Duodenal mucosa (tissue), 2 donors: ENCODE data around the gene PIK3CG.
"Not testable (repeated sequence)": the region's sequence is repeated elsewhere in the genome, so short reads cannot be mapped to it uniquely, and the experiment has no call there.

Experiments
- H3K27ac ChIP-seq: one replicate; pipeline ENCODE4 v1.7.0; 2013; ENCODE audit warnings: low read depth, low read length
- H3K27me3 ChIP-seq, 2 donors: one replicate each; pipeline ENCODE4 v1.7.0; 2013; ENCODE audit warnings: low read length in 2 of 2, control low read depth in 1 of 2; ENCODE audit not compliant: insufficient read depth in 2 of 2, control insufficient read depth in 1 of 2
- H3K36me3 ChIP-seq, 2 donors: one replicate each; pipeline ENCODE4 v1.7.0; 2013; ENCODE audit warnings: low read length in 2 of 2, control low read depth in 1 of 2; ENCODE audit not compliant: insufficient read depth in 2 of 2, control insufficient read depth in 1 of 2
- H3K4me1 ChIP-seq, 2 donors: one replicate each; pipeline ENCODE4 v1.7.0; 2013; ENCODE audit warnings: low read length in 2 of 2, control low read depth in 1 of 2; ENCODE audit not compliant: insufficient read depth in 2 of 2, control insufficient read depth in 1 of 2
- H3K4me3 ChIP-seq, 2 donors: one replicate each; pipeline ENCODE4 v1.7.0; 2013; ENCODE audit warnings: low read length in 2 of 2, low read depth in 1 of 2
- H3K9ac ChIP-seq, 2 donors: one replicate each; pipeline ENCODE4 v1.7.0; 2013; ENCODE audit warnings: low read length in 2 of 2, low read depth in 1 of 2
- H3K9me3 ChIP-seq, 2 donors: one replicate each; pipeline ENCODE4 v1.7.0; 2013; ENCODE audit warnings: low read length in 2 of 2, control low read depth in 1 of 2; ENCODE audit not compliant: control insufficient read depth in 1 of 2

Gene PIK3CG

DNA sequence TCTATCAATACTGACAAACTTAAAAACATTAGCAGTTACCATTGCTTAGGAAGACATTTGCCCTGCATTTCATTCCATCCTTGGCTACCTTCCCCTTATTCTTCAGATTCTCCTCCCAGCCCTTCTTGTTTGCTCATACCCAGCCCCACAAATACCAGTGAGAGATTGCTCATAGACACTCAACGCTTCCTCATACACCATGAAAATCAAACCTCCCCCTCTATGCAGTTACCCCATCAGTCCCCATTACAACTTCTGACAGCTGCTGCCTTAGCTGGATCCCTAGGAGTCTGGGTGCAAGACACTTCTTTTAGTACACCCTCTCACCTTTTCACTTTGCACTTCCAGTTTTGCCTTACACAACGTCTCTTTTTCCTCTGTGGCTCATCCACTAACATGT lies 28.3 kb upstream of the PIK3CG start:
- Histone ChIP-seq H3K27me3 (no peaks in the 10 kb centered on the region), H3K9ac (no peak overlapping the region), H3K27ac (no peak overlapping the region), H3K4me1 (no peaks in the 10 kb centered on the region), H3K4me3 (no peak overlapping the region), H3K36me3 (no peaks in the 10 kb centered on the region), H3K9me3 (no peaks in the 10 kb centered on the region)

DNA sequence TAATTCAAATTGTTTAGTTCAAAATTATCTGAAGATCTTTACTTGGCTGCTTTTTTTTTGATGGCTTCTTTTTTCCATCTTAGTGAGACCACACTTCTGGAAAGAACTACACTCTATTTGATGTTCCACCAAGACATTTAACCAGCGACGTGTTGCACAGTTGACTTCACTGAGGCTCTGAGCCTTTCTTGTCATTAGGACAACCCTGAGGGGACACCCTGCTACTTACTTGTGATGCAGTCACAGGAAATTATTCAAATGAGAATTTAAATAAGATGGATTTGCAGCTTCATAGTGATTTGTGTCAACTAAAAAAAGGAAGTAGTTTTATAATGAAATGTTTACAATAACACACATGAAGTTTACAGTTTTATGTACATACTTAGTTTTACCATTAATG lies 25.6 kb upstream of the PIK3CG start:
- Histone ChIP-seq H3K9ac (no peak overlapping the region), H3K9me3 (no peaks in the 10 kb centered on the region), H3K36me3 (no peaks in the 10 kb centered on the region), H3K27ac (no peak overlapping the region), H3K4me1 (no peaks in the 10 kb centered on the region), H3K4me3 (no peak overlapping the region), H3K27me3 (no peaks in the 10 kb centered on the region)

DNA sequence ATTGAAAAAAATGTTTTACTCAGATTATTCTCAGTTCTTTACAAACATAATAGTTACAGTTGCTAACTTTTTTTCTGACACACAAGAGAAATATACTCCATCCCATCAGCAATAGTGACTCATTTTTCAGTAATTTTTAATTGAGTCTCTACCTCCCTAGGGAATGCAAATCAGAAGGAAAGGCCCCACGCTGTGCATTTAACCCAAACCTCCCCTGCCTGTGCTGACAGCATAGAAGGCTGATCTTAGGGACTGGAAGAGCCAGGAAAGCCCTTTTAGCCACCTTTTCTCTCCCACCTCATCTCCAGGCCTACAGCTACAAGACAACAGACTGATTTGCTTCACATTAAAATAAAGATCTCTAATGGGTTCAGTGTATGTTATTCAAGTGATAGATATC lies 24.7 kb upstream of the PIK3CG start:
- Histone ChIP-seq H3K9ac (no peak overlapping the region), H3K9me3 (no peaks in the 10 kb centered on the region), H3K4me3 (no peak overlapping the region), H3K27me3 (peaks cover 0 to 2% of the 10 kb centered on the region in 2 donors), H3K36me3 (no peaks in the 10 kb centered on the region), H3K27ac (no peak overlapping the region), H3K4me1 (no peaks in the 10 kb centered on the region)

DNA sequence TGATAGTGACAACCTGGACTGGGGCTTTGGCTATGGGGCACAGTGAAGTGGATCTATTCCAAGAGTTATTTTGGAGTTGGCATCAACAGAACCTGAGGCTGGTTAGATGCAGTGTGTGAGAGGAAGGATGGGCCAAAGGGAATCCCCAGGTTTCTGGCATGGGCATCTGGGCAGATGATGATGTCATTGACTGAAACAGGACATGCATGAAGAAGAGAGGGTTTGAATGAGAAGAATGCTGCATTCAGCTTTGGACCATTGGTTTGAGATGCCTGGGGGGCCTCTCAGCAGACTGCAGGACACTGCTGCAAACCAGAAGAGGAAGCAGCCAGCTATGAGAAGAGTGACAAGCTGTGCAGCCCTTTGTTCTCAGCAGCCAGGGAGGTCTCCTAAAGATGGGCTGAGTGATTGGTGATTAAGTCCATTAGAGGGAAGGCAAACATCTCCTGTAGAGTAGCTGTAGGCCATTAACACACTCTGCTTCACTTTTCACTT lies 23.1 kb upstream of the PIK3CG start:
- H3K27ac ChIP-seq, result no peak overlapping the region
- no peaks in the 10 kb centered on the region for H3K4me1 ChIP-seq
- H3K9me3 ChIP-seq, result no peaks in the 10 kb centered on the region
- peaks cover 0 to 2% of the 10 kb centered on the region in 2 donors for H3K27me3 ChIP-seq
- no peak overlapping the region for H3K9ac ChIP-seq
- H3K4me3 ChIP-seq, result no peak overlapping the region
- H3K36me3 ChIP-seq, result no peaks in the 10 kb centered on the region

DNA sequence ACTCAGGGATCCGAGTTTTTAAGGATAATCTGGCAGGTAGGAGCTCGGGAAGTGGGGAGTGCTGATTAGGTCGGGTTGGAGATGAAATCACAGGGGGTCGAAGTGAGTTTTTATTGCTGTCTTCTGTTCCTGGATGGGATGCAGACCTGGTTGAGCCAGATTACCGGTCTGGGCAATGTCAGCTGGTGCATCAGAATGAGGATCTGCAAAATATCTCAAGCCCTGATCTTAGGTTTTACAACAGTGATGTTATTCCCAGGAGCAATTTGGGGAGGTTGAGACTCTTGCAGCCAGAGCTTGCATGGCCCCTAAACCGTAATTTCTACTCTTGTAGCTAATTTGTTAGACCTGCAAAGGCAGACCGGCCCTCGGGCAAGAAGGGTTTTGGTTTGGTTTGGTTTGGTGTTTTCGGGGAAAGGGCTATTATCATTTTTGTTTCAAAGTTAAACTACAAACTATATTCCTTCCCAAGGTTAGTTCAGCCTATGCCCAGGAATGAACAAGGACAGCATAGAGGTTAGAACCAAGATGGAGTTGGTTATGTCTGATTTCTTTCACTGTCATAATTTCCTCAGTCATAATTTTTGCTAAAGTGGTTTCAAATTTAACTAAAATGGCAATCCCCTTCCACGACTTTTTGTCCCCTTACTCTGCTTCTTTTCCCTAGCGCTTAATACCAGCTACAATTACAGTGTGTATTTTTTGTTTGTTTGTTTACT lies 20.6 kb upstream of the PIK3CG start:
- Histone ChIP-seq H3K4me3 (no peak overlapping the region), H3K36me3 (no peaks in the 10 kb centered on the region), H3K9ac (no peak overlapping the region)

DNA sequence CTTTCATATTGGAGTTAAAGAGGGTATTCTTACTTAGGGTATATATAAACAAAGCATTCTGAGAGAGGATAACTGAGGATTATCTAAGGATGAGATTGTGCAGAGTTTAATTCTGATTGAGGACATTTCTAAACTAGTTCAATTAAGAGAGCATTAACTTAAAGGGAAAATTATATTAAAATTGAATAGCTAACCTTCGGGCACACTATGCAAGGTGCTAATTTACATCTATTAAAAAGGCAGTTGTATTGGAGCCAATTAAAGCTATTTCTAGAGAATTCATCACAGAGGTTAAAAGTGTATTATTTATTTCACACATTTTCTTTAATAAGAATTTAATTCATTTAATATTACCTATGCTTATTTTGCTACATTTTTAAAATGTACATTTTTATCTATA lies 17.0 kb upstream of the PIK3CG start:
- H3K9ac ChIP-seq, result no peak overlapping the region
- no peaks in the 10 kb centered on the region for H3K9me3 ChIP-seq
- H3K27ac ChIP-seq, result no peak overlapping the region
- no peaks in the 10 kb centered on the region for H3K36me3 ChIP-seq
- H3K4me1 ChIP-seq, result no peaks in the 10 kb centered on the region
- no peak overlapping the region for H3K4me3 ChIP-seq
- peaks cover 0 to 2% of the 10 kb centered on the region in 2 donors for H3K27me3 ChIP-seq

More for the DNA sequence above, 20.6 kb upstream of the PIK3CG start:
- Histone ChIP-seq H3K9me3 (no peaks in the 10 kb centered on the region), H3K27ac (no peak overlapping the region), H3K27me3 (peaks cover 0 to 2% of the 10 kb centered on the region in 2 donors), H3K4me1 (no peaks in the 10 kb centered on the region)

DNA sequence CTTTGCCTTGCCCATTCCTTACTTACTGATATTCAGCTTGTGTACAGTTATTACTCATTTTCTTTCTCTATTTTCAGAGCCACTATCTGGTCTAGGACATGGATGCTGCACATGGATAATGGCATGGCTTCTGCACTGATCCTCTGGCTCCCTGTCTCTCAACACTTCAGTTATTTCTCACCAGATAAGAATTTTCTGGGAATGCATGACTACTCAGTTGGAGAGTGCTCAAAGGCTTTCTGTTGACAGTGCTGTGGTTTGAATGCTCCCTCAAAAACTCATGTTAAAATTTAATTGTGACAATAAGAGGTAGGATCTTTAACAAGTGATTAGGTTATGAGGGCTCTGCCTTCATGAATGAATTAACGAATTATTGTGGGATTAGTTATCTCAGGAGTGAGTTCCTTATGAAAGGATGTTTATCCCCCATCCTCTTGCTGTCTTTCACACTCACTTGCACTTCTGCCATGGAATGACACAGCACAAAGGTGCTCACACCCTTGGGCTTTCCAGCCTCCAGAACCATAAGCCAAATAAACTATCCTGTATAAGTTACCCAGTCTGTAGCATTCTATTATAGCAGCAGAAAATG lies 16.1 kb upstream of the PIK3CG start:
- Histone ChIP-seq H3K36me3 (no peaks in the 10 kb centered on the region), H3K27ac (no peak overlapping the region), H3K9me3 (no peaks in the 10 kb centered on the region), H3K9ac (no peak overlapping the region), H3K4me1 (no peaks in the 10 kb centered on the region), H3K27me3 (peaks cover 0 to 2% of the 10 kb centered on the region in 2 donors), H3K4me3 (no peak overlapping the region)

DNA sequence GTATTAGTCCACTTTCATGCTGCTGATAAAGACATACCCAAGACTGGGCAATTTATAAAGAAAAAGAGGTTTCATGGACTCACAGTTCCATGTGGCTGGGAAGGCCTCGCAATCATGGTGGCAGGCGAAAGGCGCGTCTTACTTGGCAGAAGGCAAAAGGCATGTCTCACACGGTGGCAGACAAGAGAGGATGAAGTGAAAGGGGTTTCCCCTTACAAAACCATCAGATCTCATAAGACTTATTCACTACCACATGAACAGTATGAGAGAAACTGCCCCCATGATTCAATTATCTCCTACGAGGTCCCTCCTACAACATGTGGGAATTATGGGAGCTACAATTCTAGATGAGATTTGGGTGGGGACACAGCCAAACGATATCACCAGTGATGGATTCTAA lies 13.4 kb upstream of the PIK3CG start:
- not testable (repeated sequence) for H3K27ac ChIP-seq

DNA sequence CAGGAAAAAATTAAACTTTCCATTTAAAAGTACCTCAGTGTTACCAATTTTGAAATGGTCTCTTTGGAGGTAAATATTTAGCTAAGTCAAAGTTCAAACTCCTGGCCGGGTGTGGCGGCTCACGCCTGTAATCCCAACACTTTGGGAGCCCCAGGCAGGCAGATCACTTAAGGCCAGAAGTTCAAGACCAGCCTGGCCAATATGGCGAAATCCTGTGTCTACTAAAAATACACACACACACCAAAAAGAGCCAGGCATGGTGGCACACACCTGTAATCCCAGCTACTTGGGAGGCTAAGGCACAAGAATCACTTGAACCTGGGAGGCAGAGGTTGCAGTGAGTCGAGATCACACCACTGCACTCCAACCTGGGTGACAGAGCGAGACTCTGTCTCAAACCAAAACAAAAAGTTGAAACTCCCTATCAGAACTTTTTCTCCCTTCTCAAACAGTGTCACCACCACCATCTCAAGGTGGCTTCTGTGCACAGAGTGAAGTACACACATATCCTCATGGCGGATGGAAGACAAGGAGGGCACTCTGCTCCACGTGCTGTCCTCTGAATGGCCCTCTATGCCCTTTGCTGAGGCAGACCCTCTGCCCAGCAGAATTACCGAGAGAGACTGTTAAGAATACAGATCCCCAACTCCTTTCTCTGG lies 11.7 kb upstream of the PIK3CG start:
- H3K9me3 ChIP-seq, result no peaks in the 10 kb centered on the region
- H3K9ac ChIP-seq, result no peak overlapping the region
- H3K27me3 ChIP-seq, result no peaks in the 10 kb centered on the region
- H3K4me3 ChIP-seq, result no peak overlapping the region
- no peak overlapping the region for H3K27ac ChIP-seq
- H3K4me1 ChIP-seq, result no peaks in the 10 kb centered on the region
- H3K36me3 ChIP-seq, result no peaks in the 10 kb centered on the region

More for the DNA sequence above, 13.4 kb upstream of the PIK3CG start:
- not testable (repeated sequence) for H3K9me3 ChIP-seq, H3K27me3 ChIP-seq, H3K36me3 ChIP-seq, H3K9ac ChIP-seq, H3K4me1 ChIP-seq, H3K4me3 ChIP-seq

DNA sequence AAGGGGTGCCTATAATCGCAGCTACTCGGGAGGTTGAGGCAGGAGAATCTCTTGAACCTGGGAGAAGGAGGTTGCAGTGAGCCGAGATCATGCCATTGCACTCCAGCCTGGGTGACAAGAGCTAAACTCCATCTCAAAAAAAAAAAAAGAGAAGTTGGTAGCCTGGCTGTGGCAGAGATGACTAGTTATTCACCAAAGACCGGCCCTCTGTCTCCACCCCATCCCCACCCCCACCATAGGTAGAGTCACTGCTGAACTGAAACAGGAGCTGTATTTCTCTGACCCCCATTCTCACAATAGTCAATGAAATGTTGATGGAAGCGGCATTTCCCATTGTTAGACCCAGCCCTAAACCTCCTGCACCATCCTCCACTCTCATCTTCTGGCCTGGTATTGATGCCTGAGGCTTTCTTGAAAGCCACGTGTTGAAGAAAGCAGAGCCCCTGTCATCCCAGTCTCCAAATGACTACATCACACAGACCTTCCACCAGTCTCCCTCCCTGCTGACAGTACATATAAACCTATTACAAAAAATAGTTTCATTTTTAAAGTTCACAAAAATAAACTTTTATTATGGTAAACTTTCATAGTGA lies 9.4 kb upstream of the PIK3CG start:
- Histone ChIP-seq H3K4me3 (no peak overlapping the region), H3K9ac (no peak overlapping the region), H3K9me3 (no peaks in the 10 kb centered on the region), H3K36me3 (no peaks in the 10 kb centered on the region), H3K27ac (no peak overlapping the region), H3K4me1 (peaks cover 0 to 9% of the 10 kb centered on the region in 2 donors), H3K27me3 (no peaks in the 10 kb centered on the region)
